Body of pancreas (tissue), 4 donors: ENCODE results near the gene ECM2.

Source experiments
- POLR2A ChIP-seq, 3 donors: fragments of 450-650 bp; IDR thresholded peaks; one replicate each; pipeline ENCODE4 v1.6.1; 2016; ENCODE audit warnings: antibody characterized with exemption in 3 of 3, mild to moderate bottlenecking in 2 of 3
- TF ChIP-seq, protein P1 (sequence below), 7 experiments: fragments of 450-650 bp in 4 of 7; fragments of 200-600 bp in 3 of 7; sonication (generic) in 3 of 7; IDR thresholded peaks; one replicate each; pipeline ENCODE4 v1.5.1; 2016 to 2019; ENCODE audit warnings: antibody characterized with exemption in 7 of 7

DNA sequence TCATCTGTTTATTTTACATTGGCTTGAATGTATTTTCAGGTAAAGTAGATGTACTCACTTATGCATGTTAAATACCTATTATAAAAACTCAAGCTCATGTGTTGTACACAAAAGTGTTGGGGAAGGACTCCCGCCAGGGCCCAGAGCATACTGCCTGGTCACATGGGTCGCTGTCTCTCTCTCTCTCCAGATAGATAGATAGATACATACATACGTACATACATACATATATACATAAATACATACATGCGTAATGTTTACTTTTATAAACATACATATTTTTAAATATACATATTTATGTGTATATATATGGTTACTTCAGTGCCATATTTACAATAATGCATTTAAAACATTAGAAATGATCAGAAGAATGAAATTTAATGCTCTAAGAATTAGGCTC is 78.2 kb downstream of the ECM2 start:
- TF ChIP-seq, protein P1, sequence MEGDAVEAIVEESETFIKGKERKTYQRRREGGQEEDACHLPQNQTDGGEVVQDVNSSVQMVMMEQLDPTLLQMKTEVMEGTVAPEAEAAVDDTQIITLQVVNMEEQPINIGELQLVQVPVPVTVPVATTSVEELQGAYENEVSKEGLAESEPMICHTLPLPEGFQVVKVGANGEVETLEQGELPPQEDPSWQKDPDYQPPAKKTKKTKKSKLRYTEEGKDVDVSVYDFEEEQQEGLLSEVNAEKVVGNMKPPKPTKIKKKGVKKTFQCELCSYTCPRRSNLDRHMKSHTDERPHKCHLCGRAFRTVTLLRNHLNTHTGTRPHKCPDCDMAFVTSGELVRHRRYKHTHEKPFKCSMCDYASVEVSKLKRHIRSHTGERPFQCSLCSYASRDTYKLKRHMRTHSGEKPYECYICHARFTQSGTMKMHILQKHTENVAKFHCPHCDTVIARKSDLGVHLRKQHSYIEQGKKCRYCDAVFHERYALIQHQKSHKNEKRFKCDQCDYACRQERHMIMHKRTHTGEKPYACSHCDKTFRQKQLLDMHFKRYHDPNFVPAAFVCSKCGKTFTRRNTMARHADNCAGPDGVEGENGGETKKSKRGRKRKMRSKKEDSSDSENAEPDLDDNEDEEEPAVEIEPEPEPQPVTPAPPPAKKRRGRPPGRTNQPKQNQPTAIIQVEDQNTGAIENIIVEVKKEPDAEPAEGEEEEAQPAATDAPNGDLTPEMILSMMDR (IDR thresholded peaks at IDR 0.05), result no peak
- no peak for TF ChIP-seq POLR2A (IDR thresholded peaks at IDR 0.05)
